ENCODE results near the gene PLSCR1.
"Not testable (repeated sequence)": the region's sequence is repeated elsewhere in the genome, so short reads cannot be mapped to it uniquely, and the experiment has no call there.

DNA sequence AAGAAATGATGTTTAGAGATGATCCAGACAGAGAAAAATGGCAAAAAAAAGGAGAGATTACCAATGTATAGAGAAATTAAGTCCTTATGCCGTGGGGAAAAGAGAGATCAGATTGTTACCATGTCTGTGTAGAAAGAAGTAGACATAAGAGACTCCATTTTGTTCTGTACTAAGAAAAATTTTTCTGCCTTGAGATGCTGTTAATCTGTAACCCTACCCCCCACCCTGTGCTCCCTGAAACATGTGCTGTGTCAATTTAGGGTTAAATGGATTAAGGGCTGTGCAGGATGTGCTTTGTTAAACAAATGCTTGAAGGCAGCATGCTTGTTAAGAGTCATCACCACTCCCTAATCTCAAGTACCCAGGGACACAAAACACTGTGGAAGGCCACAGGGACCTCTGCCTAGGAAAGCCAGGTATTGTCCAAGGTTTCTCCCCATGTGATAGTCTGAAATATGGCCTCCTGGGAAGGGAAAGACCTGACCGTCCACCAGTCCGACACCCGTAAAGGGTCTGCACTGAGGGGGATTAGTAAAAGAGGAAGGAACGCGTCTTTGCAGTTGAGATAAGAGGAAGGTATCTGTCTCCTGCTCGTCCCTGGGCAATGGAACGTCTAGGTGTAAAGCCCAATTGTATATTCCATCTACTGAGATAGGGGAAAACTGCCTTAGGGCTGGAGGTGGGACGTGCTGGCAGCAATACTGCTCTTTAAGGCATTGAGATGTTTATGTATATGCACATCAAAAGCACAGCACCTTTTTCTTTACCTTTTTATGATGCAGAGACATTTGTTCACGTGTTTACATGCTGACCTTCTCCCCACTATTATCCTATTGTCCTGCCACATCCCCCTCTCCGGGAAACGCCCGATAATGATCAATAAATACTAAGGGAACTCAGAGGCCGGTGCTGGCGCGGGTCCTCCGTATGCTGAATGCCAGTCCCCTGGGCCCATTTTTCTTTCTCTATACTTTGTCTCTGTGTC is 21.9 kb downstream of the PLSCR1 start:
- not testable (repeated sequence) for TF ChIP-seq SUZ12 (IDR thresholded peaks at IDR 0.05); L3MBTL2 (conservative IDR thresholded peaks at IDR 0.05); CTBP1 (IDR thresholded peaks at IDR 0.05; ENCODE audit: borderline replicate concordance); FOXA1 (IDR thresholded peaks at IDR 0.05); SP1 (IDR thresholded peaks at IDR 0.05); NFRKB (IDR thresholded peaks at IDR 0.05); FOXK2 (IDR thresholded peaks at IDR 0.05); BHLHE40 (IDR thresholded peaks at IDR 0.05; ENCODE audit: borderline replicate concordance); HDGF (IDR thresholded peaks at IDR 0.05; ENCODE audit: borderline replicate concordance); FOXM1 (IDR thresholded peaks at IDR 0.05; ENCODE audit: borderline replicate concordance); LEF1 (IDR thresholded peaks at IDR 0.05; ENCODE audit: borderline replicate concordance); ZNF384 (IDR thresholded peaks at IDR 0.05)
